HG02973 (cell line): ENCODE results near the gene ENO2.

Experiments
- ATAC-seq: cut with Tn5 transposase; IDR thresholded peaks from one replicate; pipeline ENCODE4 v1.9.1; 2021; ENCODE audit warnings: moderate library complexity; ENCODE audit not compliant: unreplicated experiment

The ENO2 gene

DNA sequence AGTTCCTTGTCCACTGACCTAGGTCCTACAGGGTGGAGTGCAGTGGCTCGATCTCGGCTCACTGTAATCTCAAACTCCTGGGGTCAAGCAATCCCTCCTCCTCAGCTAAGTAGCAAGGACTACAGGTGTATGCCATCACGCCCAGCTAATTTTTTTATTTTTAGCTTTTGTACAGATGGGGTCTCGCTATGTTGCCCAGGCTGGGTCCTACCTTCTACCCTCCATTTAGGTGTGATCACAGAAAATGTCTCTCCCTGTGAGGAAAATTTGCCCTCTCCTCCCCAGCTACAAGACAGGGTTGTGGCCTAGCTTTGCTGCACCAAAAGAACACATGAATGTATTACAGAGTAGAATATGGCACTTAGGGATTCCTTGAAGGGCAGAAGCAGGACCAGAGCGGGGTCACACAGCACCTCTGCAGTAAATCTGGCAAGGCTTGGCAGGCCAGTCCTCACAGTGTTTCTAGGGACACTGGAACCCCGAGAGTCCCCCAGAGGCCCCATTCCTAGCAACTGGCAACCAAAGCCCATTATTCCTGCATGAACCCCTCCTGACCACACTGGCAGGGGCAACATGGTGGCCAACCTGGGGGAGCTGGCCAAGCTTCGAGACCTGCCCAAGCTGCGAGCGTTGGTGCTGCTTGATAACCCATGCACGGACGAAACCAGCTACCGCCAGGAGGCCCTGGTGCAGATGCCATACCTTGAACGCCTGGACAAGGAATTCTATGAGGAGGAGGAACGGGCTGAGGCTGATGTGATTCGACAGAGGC is 2.0 kb upstream of the ENO2 start:
- no peak for ATAC-seq

DNA sequence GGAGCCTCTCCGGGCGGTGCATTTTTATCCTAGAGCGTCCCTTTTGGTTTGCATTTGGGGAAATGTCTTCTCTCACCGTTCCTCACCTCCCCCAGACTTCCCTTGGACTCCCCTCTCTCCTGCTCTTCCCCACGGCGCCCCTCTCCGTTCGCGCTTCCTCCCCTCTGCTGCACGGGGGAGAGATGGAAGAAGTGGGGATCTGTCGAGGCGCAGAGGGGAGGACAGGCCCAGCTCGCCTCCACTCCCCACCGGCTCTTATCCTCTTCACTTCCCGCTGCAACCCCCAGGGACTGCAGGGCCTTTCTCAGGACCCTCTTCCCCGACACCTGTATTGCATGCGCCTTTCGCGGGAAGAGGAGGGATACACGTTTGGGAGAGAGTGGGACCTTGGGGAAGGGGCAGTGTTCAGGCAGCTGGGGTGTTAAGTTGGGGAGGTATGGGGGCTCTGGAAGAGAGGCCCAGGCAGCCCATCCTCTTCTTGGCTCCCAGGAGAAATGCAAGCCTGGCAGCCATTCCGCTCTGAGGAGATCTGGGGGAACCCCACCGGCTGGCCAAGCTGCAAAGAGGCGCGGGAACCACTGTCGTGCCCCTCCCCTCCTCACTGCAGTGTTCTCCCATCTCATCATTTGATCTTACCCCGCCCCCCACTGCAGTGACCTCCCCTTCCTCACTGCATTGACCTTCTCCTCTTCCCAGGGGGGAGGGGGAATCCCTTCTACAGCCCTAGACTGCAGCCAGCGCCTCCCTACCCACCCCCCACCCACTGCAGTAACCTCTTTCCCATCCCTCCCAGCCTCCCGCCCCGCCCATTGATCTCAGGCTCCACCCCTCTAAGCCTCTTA is 788 bp downstream of the ENO2 start:
- ATAC-seq: no peak

DNA sequence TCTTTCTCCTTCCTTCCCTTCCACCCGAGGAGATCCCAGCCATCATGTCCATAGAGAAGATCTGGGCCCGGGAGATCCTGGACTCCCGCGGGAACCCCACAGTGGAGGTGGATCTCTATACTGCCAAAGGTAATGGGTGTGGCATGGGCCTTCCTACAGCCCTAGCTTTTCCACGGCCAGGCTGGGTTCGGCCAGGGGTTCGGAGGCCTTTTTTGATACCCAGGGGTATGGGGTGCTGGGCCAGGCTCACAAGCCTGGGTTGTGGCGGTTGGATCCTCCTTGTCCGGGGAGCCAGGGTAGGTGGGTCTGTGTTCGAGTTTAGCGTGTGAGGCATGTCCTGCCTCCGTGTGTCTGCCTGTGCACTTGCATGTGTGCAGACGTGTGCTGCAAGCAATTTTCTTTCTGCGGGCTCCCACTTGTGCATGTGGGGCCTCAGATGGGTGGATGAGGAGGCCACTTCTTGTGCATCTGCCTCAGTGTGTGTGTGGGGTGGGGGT is 1.5 kb downstream of the ENO2 start:
- ATAC-seq: no peak

DNA sequence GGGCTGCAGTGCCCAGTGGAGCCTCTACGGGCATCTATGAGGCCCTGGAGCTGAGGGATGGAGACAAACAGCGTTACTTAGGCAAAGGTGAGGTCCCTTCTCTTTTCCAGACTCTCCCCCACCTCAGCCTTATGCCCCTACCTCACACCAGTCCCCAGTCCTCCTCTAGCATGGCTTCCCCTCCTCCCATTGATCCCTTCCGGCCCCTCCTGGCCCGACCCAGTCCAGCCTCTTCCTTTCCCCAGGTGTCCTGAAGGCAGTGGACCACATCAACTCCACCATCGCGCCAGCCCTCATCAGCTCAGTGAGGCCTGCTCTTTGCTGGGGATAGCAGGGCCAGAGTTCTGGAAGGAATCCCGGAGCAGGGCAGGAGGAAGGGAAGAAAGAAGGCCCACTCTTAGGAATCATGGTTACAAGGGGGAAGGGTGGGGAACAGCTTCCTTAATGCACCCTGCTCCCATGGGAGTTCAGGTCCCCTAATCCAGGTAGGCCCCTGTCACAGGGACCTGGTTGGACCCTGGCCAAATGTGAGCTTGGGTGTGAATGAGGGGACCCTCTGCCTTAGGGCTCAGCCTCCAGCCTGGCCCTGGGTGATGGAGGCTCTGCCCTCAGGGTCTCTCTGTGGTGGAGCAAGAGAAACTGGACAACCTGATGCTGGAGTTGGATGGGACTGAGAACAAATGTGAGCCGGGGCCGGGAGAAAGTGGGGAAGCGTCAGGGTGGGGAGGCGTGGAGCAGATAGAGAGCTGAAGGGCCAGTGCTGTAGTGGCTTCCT is 2.2 kb downstream of the ENO2 start:
- no peak for ATAC-seq

DNA sequence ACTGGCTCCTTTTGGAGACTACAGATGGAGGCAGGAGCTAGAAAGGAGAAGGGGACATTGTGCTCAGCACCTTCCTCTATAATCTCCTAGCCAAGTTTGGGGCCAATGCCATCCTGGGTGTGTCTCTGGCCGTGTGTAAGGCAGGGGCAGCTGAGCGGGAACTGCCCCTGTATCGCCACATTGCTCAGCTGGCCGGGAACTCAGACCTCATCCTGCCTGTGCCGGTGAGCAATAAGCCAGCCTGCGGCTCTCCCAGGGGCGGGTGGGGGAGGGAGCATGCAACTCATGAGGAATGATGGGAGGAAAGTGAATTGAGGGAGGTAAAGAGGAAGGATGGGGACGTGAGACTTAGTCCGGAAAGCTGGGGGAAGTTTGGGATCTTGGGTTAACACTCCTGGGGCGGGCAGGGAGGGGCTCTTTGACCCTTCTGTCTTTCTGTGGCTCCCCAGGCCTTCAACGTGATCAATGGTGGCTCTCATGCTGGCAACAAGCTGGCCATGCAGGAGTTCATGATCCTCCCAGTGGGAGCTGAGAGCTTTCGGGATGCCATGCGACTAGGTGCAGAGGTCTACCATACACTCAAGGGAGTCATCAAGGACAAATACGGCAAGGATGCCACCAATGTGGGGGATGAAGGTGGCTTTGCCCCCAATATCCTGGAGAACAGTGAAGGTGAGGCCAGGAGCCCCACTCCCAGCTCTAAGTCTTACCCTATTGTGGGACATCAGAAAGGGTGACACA is 3.3 kb downstream of the ENO2 start:
- no peak for ATAC-seq

DNA sequence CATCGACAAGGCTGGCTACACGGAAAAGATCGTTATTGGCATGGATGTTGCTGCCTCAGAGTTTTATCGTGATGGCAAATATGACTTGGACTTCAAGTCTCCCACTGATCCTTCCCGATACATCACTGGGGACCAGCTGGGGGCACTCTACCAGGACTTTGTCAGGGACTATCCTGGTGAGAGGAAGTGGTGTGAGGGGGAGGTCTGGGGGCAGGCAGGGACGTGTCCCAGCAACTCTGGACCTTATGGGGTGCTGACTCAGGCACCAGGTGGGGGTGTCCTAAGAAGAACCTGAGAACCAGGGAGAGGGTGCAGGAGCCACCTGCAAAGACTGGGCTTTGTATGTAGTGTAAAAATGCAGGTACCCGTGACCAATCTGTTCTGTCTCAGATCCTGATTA is 5.2 kb downstream of the ENO2 start:
- no peak for ATAC-seq

DNA sequence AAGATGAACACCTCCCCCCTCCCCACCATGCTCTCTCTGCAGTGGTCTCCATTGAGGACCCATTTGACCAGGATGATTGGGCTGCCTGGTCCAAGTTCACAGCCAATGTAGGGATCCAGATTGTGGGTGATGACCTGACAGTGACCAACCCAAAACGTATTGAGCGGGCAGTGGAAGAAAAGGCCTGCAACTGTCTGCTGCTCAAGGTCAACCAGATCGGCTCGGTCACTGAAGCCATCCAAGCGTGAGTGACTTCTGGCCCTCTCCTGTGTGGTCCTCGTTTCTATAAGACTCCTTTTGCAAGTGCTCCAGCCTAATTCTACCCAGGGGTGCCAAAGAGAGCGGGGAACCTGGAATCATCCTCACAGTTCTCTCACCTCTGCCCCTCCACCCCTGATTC is 7.2 kb downstream of the ENO2 start:
- no peak for ATAC-seq

DNA sequence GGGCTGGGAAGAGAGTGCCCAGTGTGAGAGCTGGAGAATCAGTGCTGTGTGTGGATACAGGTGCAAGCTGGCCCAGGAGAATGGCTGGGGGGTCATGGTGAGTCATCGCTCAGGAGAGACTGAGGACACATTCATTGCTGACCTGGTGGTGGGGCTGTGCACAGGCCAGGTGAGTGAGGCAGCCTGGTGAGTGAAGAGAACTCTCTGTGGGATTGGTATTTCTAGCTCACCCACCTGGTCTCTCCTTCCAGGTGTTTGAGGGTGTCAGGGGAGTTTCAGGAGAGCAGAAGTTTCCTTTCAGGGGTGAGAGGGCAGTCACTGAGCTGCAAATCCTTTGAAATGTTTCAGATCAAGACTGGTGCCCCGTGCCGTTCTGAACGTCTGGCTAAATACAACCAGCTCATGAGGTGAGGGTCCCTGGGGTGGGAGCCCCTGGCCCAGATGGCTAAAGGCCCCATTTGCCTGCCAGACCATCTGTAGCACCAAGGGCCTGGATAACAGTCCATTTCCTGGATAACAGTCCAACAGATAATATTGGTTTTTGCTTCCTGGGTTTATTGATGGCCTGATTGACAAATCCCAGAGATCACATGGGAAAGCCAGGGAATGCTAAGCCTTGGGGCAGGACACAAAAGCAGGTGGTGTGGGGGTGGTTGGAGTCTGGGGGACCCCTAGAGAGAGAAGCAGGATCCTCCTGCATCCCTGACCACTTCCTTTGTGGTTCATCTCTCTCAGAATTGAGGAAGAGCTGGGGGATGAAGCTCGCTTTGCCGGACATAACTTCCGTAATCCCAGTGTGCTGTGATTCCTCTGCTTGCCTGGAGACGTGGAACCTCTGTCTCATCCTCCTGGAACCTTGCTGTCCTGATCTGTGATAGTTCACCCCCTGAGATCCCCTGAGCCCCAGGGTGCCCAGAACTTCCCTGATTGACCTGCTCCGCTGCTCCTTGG is 7.9 kb downstream of the ENO2 start:
- no peak for ATAC-seq

DNA sequence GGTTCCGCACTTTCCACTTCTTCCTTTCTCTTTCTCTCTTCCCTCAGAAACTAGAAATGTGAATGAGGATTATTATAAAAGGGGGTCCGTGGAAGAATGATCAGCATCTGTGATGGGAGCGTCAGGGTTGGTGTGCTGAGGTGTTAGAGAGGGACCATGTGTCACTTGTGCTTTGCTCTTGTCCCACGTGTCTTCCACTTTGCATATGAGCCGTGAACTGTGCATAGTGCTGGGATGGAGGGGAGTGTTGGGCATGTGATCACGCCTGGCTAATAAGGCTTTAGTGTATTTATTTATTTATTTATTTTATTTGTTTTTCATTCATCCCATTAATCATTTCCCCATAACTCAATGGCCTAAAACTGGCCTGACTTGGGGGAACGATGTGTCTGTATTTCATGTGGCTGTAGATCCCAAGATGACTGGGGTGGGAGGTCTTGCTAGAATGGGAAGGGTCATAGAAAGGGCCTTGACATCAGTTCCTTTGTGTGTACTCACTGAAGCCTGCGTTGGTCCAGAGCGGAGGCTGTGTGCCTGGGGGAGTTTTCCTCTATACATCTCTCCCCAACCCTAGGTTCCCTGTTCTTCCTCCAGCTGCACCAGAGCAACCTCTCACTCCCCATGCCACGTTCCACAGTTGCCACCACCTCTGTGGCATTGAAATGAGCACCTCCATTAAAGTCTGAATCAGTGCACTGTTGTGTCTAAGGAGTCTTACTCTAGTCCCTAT is 8.8 kb downstream of the ENO2 start:
- no peak for ATAC-seq

DNA sequence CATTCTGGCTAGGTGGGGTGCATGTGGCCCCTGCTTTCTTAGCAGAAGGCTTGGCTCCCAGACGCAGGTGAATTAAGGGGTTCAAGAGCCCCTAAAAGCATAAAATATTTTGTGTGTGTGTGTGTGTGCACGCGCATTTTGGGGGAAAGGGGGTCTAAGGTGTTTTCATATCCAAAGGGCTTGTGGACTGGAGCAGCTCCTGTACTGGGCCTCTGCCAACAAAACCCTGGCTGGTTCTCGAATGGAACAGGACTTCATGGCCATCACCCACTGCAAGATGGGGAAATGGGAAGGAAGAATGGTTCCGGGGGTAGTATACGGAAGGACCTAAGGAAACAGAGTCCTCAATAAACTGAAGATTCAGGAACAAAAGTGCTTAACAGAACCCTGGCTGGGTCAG is 9.5 kb downstream of the ENO2 start:
- no peak for ATAC-seq

DNA sequence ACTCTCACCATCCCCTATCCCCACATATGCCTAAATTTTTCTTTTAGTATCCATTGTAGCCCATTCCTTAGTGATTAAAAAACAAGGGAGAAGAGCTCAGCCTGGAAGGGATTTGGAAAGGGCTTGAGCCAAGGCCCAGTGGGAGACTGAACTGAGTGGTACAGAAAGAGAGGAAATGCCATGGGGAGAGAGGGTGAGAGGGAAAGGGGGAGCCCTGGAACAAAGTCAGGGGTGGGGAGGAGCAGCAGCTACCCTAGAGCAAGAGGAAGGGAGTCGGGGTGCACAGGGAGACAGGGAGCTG is 10.8 kb downstream of the ENO2 start:
- ATAC-seq: no peak

DNA sequence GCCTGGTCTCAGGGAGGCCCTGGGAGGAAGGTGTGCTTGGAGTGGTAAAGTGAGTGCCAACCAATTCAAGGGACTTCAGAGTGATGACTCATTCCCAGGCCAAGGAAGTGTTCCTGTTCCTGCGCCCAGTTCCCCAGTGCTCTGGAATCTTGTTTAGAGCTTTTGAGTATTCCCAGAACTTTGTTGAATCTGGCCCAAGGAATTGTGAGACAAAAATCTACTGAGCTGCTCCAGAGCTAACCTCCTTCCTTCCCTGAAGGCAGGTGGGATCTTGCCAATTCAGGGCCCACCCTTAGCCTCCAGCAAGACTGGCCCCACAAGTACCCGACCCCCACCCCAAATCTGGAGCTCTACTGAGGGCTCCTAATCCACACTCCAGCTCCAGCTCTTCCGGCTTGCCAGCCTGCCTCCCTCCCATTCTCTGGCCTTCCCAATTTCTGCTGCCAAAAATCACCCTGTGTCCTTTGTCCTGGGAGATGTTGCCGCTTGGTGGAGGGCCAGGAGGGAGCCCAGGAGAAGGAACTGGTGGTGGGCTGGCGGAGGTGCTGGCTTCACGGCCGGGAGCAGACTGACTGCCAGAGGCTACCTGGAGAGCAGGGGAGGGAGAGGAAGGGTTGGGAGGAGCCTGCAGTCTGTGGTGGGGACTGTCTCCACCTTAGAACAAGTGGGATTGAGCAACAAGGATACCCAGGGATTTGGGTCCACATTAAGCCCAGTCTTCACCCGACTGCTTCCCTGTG is 11.3 kb downstream of the ENO2 start:
- ATAC-seq: no peak

DNA sequence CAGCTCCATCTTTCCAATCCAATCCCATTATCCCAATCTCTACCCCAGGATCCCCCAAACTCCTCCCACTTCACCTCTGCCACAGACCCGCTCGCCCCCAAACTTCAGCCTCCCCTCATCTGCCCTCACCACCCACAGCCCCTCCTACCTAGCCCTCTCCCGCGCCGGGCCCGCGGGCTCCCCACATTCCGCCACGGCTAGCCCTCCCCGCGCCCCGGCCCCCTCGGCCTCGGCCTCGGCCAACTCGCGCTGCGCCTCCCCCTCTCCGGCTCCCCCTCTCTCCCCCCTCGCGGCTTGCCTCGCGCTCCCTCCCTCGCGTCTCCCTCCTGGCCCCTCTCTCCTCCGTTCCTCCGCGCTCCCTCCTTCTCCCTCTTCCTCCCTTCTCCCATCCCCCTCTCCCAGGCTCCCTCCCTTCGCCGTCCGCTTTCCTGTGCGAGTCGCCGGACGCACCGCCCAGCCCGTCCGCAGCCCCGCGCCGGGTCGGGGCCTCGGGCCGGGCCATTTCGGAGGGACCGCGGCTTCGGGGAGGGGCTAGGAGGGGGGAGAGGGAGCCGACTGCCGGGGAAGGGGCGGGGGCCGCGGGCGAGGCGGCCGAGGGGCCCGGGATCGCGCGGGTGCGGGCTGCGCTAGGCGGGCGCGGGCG is 13.1 kb downstream of the ENO2 start, which contains the start of gene ATN1:
Gene ATN1 (plus strand): TSS at position 581 of the 643 bp plus-strand sequence. CDS start 6,043 bp downstream, outside the sequence.
- no peak for ATAC-seq

DNA sequence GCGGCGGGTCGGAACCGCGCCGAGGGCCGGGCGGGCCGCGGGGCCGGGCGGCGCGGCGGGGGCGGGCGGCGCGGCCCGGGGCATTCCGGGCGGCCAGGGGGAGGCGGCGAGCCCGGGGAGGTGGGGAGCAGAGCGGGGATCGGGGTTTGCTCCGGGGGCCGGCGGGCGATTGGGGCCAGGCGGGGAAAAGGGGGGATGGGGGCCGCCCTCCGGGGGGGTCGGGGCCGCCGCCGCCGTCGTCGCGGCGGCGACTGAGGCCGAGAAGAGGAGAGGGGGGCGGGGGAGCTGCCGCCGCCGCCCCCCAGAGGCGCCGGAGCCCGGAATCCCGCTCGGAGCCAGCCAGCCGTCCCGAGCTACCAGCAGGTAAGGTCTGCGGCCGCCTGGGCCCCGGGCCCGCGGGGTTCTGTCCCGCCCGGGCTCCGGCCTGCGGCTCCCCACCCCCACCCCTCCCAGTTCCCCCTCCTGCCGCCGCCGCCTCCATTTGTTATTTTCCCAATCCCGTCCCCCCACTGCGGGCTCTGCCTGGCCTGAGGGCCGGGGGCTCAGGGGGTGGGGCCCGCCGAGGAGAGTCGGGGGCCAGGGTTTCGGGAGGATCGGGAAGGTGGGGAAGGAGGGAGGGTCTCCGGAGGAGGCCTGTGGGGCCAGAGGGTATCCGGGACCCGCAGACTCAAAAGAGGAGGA is 13.8 kb downstream of the ENO2 start:
- ATAC-seq: no peak

DNA sequence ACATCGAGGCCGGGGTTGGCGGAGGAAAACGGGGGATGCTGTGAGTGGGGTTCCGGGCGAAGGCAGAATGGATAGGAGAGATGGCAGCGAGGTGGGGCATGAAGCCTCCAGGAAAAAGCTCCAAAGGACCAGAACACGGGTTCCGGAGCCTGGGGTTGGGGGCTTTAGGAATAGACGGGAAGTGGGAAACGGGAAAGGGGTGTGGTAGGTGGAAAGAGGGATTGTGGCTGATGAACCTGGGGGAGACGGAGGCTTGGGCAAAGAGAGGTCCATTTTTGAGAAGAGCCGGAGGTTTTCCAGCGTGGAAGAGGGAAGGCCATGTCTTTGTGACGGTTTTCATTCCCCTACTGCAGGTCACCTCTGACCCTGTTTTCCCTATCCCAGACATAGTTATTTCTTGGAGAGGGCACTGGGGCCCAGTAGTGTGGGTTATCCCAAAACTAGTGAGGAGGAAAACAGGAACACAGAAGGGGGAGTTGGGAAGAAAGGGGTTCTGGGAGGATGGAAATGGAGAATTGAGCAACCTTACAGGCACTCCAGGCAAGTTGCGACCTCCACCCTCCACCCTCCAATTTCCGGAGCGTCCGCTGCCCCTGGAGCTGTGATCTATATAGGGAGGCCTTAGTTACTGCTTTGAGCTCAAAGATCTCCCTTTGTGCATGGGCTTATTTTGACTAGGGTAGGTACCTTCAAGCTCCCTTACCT is 14.5 kb downstream of the ENO2 start:
- no peak for ATAC-seq
